NT2/D1 (cell line): ENCODE results near the gene C3orf80.

Experiments
- SUZ12 ChIP-seq: IDR thresholded peaks from 2 replicates; pipeline ENCODE4 v1.6.1; 2011; ENCODE audit not compliant: insufficient read length, insufficient read depth; ENCODE audit errors: extremely low read depth
- YY1 ChIP-seq: IDR thresholded peaks from 2 replicates; pipeline ENCODE4 v1.6.1; 2011; ENCODE audit not compliant: insufficient read length, insufficient read depth
- ZNF274 ChIP-seq: IDR thresholded peaks from 2 replicates; pipeline ENCODE4 v1.6.1; 2011; ENCODE audit warnings: mild to moderate bottlenecking, low read depth, low read length

- TF ChIP-seq ZNF274 (no peak), SUZ12 (no peak), YY1 (no peak)
Observed at GRCh38 chr3:160195106-160195505, 30.1 kb upstream of the C3orf80 start.
